ENCODE results near the gene KIF26B. TPM values are rescaled to one million over a fixed set of nuclear protein-coding genes. Genes with fewer than 3 reads are reported as not detected.
"Not testable (repeated sequence)": the region's sequence is repeated elsewhere in the genome, so short reads cannot be mapped to it uniquely, and the experiment has no call there.

The KIF26B gene
- total RNA-seq, 2 experiments from 2014 or later: 0.60 to 0.84 TPM

GRCh38 chr1:245701631-245702030 is 546.8 kb downstream of the KIF26B start:
- Mint-ChIP-seq H3K4me1 (no peaks in the 10 kb centered on the region), H3K27me3 (no peaks in the 10 kb centered on the region), H3K9me3 (no peaks in the 10 kb centered on the region), H3K36me3 (no peaks in the 10 kb centered on the region), H3K27ac (no peak overlapping the region), H3K4me3 (no peak overlapping the region)
- DNase-seq: no peak

- Mint-ChIP-seq H3K27me3 (no peaks in the 10 kb centered on the region), H3K36me3 (no peaks in the 10 kb centered on the region), H3K4me1 (no peaks in the 10 kb centered on the region), H3K4me3 (no peak overlapping the region), H3K9me3 (no peaks in the 10 kb centered on the region), H3K27ac (no peak overlapping the region)
- DNase-seq: no peak
Observed at GRCh38 chr1:245702346-245702745, 547.6 kb downstream of the KIF26B start.

GRCh38 chr1:245704341-245704740 is 549.6 kb downstream of the KIF26B start:
- no peak overlapping the region for H3K4me3 Mint-ChIP-seq
- no peaks in the 10 kb centered on the region for H3K4me1 Mint-ChIP-seq
- no peaks in the 10 kb centered on the region for H3K27me3 Mint-ChIP-seq
- H3K36me3 Mint-ChIP-seq: no peaks in the 10 kb centered on the region
- no peak overlapping the region for H3K27ac Mint-ChIP-seq
- H3K9me3 Mint-ChIP-seq: no peaks in the 10 kb centered on the region
- DNase-seq: no peak

GRCh38 chr1:245704765-245705164 is 550.0 kb downstream of the KIF26B start:
- H3K27ac Mint-ChIP-seq: no peak overlapping the region
- no peaks in the 10 kb centered on the region for H3K4me1 Mint-ChIP-seq
- no peak for DNase-seq
- H3K9me3 Mint-ChIP-seq: no peaks in the 10 kb centered on the region
- H3K36me3 Mint-ChIP-seq: no peaks in the 10 kb centered on the region
- no peak overlapping the region for H3K4me3 Mint-ChIP-seq
- no peaks in the 10 kb centered on the region for H3K27me3 Mint-ChIP-seq

GRCh38 chr1:245707941-245708340 is 553.2 kb downstream of the KIF26B start:
- Mint-ChIP-seq H3K9me3 (no peaks in the 10 kb centered on the region), H3K36me3 (no peaks in the 10 kb centered on the region), H3K27me3 (no peaks in the 10 kb centered on the region), H3K4me1 (no peaks in the 10 kb centered on the region), H3K4me3 (no peak overlapping the region), H3K27ac (no peak overlapping the region)
- DNase-seq: no peak

DNA sequence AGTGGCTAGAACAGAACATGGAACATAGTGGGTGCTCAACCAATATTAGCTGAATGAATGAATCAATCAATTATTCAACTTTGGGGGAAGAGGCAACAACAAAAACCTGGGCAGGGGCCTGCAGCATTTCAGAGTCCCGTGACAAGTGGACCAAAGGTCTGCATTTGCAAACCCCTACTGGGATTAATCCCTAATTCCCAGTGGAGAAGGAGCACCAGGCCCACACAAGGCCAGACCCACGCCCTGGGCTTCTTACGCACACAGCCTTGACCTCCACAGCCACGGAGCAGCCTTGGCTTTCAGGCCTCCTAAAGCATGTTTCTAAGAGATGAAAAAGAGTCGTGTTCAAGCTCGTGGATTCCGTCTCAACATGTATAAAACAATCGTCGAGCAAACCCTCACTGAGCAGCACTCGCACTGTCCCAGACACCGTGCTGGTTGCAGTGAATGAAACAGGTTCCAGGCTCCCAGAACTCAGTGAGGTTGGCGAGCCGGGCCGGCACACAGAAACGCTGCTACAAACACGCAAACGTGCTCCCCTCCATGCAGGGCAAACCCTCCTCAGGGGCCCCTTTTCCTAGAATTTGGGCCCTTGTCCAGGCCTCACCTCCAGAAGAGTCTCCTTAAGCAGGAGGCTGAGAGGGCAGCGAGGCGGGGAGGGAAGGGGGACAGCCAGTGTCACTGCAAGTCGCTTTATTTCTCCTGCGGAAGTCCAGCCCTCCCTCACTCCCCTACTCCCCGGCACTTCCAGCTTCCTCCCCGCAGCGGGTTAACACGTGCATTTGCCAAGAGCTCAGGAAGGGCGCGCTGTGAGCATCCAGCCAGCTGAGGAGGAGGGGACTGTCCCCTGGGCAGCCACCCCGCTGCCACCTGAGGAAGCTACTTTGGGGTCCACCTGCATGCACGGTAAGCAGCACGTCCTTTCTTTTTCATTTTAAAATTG is 556.4 kb downstream of the KIF26B start:
- Mint-ChIP-seq H3K36me3 (no peaks in the 10 kb centered on the region), H3K27me3 (no peaks in the 10 kb centered on the region), H3K27ac (no peak overlapping the region), H3K9me3 (no peaks in the 10 kb centered on the region), H3K4me3 (no peak overlapping the region), H3K4me1 (no peaks in the 10 kb centered on the region)
- no peak for DNase-seq

GRCh38 chr1:245714027-245714426 is 559.2 kb downstream of the KIF26B start:
- DNase-seq: not testable (repeated sequence)

DNA sequence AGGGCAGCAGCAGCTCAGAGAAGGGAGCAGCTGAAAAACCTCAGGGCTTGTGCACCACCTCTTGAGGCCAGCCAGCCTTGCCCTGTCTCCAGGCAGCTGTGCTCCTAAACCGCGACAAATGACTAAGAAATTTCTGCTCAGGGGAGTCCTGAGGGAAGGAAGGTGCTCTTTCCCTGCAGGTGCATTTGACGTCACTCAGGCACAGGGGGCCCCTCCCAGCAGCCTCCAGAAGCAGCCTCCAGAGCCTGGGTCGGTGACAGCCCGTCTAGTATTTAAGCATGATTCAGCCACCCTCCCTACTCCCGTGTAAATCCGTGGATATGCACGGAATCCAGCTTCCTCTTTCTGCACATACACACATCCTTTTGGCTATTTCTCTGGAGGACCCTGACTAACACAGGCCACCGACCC is 560.5 kb downstream of the KIF26B start:
- no peaks in the 10 kb centered on the region for H3K27me3 Mint-ChIP-seq
- H3K9me3 Mint-ChIP-seq: no peaks in the 10 kb centered on the region
- H3K4me1 Mint-ChIP-seq: no peaks in the 10 kb centered on the region
- H3K36me3 Mint-ChIP-seq: peaks cover 1% of the 10 kb centered on the region
- no peak overlapping the region for H3K4me3 Mint-ChIP-seq
- no peak overlapping the region for H3K27ac Mint-ChIP-seq
- DNase-seq: no peak

More at GRCh38 chr1:245714027-245714426, 559.2 kb downstream of the KIF26B start:
- H3K27ac Mint-ChIP-seq, H3K27me3 Mint-ChIP-seq, H3K4me1 Mint-ChIP-seq, H3K4me3 Mint-ChIP-seq, H3K36me3 Mint-ChIP-seq, H3K9me3 Mint-ChIP-seq: not testable (repeated sequence)

DNA sequence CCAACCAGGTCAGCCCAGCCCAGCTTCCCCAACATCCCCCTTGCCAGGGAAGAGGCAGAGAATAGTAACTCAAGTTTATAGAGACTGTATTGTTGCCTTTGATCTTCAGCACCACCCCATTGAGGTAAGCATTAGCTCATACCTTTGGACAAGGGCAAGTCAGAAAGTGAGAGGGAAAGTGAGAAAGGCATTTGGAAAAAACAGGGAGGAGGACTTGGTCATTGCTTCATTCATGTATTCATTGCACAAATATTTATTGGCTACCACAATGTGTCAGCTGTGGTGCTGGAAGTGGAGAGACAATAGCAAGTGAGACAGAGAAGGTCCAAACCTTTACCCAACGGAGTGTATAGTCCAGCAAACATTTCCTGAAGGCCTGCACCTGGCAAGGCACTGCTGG is 561.2 kb downstream of the KIF26B start:
- Mint-ChIP-seq H3K4me1 (no peaks in the 10 kb centered on the region), H3K4me3 (no peak overlapping the region), H3K36me3 (peaks cover 1% of the 10 kb centered on the region), H3K27ac (no peak overlapping the region), H3K9me3 (no peaks in the 10 kb centered on the region), H3K27me3 (no peaks in the 10 kb centered on the region)
- no peak for DNase-seq

- no peak for DNase-seq
- H3K4me1 Mint-ChIP-seq: no peaks in the 10 kb centered on the region
- no peak overlapping the region for H3K4me3 Mint-ChIP-seq
- H3K9me3 Mint-ChIP-seq: no peaks in the 10 kb centered on the region
- no peaks in the 10 kb centered on the region for H3K27me3 Mint-ChIP-seq
- H3K27ac Mint-ChIP-seq: no peak overlapping the region
- peaks cover 1% of the 10 kb centered on the region for H3K36me3 Mint-ChIP-seq
Observed at GRCh38 chr1:245716561-245716960, 561.8 kb downstream of the KIF26B start.

DNA sequence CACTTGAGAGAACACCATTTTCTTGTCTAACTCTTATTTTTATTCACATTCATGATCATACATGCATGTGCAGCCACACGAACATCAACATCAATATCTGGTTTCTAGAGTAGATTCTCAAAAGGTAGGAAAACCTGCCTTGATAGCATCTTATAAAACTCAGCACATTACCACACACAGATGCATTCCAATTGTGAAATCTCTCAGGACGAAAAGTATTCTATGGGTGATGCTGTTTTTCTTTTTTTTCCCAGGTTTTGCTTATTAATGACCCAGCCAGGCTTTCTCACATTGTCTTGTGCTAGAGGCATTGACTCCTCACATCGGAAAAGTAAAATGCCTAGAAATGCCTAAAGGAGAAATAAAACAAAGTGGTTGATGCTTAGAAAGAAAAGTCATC is 562.8 kb downstream of the KIF26B start:
- no peak for DNase-seq
- Mint-ChIP-seq H3K27me3 (no peaks in the 10 kb centered on the region), H3K9me3 (no peaks in the 10 kb centered on the region), H3K27ac (no peak overlapping the region), H3K36me3 (peaks cover 1% of the 10 kb centered on the region), H3K4me3 (no peak overlapping the region), H3K4me1 (no peaks in the 10 kb centered on the region)

- no peak overlapping the region for H3K27ac Mint-ChIP-seq
- no peaks in the 10 kb centered on the region for H3K9me3 Mint-ChIP-seq
- no peak overlapping the region for H3K4me3 Mint-ChIP-seq
- DNase-seq: no peak
- H3K27me3 Mint-ChIP-seq: no peaks in the 10 kb centered on the region
- no peaks in the 10 kb centered on the region for H3K4me1 Mint-ChIP-seq
- H3K36me3 Mint-ChIP-seq: peaks cover 1% of the 10 kb centered on the region
Observed at GRCh38 chr1:245718123-245718522, 563.3 kb downstream of the KIF26B start.

DNA sequence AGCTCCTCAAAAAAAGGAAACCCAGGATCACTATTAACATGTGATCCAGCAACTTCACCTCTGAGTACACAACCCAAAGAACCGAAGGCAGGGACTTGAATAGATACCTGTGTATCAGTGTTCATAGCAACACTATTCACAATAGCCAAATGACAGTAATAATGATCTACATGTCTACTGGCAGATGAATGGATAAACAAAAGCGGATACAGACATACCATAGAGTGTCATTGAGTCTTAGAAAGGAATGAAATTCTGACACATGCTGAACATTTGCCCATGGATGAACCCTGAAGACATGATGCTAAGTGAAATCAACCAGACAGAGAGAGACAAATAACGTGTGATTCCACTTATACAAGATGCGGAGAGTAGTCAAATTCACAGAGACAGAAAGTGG is 564.2 kb downstream of the KIF26B start:
- Mint-ChIP-seq H3K27me3 (no peaks in the 10 kb centered on the region), H3K27ac (no peak overlapping the region), H3K4me1 (no peaks in the 10 kb centered on the region), H3K4me3 (no peak overlapping the region), H3K9me3 (peaks cover 1% of the 10 kb centered on the region), H3K36me3 (peaks cover 1% of the 10 kb centered on the region)
- no peak for DNase-seq

DNA sequence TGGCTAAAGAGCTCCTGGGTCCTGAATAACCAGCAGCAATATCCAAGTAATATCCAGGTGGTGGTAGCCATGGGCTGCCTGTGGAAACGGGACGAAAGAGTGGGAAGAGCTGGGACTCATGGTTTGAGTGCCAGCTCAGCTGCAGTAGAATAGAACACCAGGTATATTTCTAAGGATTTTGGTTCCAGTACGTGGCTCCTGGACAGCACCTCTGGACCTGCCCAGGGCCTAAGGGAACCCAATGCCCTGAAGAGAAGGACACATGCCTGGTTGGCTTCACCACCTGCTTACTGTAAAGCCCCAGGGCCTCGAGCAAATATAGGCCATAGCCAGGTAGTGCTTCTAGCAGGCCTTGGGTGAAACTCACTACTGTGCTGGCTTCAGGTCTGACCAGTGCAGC is 566.7 kb downstream of the KIF26B start:
- Mint-ChIP-seq H3K4me1 (no peaks in the 10 kb centered on the region), H3K27ac (no peak overlapping the region), H3K4me3 (no peak overlapping the region), H3K27me3 (no peaks in the 10 kb centered on the region), H3K9me3 (peaks cover 15% of the 10 kb centered on the region), H3K36me3 (peaks cover 8% of the 10 kb centered on the region)
- DNase-seq: no peak

- Mint-ChIP-seq H3K36me3 (peaks cover 21% of the 10 kb centered on the region), H3K9me3 (peaks cover 59% of the 10 kb centered on the region)
- not testable (repeated sequence) for H3K27me3 Mint-ChIP-seq, H3K4me1 Mint-ChIP-seq, DNase-seq, H3K27ac Mint-ChIP-seq, H3K4me3 Mint-ChIP-seq
Observed at GRCh38 chr1:245728035-245728434, 573.2 kb downstream of the KIF26B start.

GRCh38 chr1:245730801-245731200 is 576.0 kb downstream of the KIF26B start:
- no peak overlapping the region for H3K27ac Mint-ChIP-seq
- no peaks in the 10 kb centered on the region for H3K27me3 Mint-ChIP-seq
- H3K4me3 Mint-ChIP-seq: no peak overlapping the region
- peaks cover 16% of the 10 kb centered on the region for H3K36me3 Mint-ChIP-seq
- H3K9me3 Mint-ChIP-seq: peaks cover 50% of the 10 kb centered on the region
- H3K4me1 Mint-ChIP-seq: no peaks in the 10 kb centered on the region
- no peak for DNase-seq
